ENCODE data around the gene ITPRIPL1. TPM values are rescaled to one million over a fixed set of nuclear protein-coding genes. Genes with fewer than 3 reads are reported as not detected.

Gene ITPRIPL1
- total RNA-seq, 3 donors from 2014 or later = 0.43 to 1.4 (median 1.3) TPM

- DNase-seq (no peak), ATAC-seq (no peak)
- H3K4me1 ChIP-seq (ENCODE audit: low read depth) = no peaks in the 10 kb centered on the region
- TF ChIP-seq CTCF (IDR thresholded peaks at IDR 0.05) = no peak
- no peaks in the 10 kb centered on the region for H3K9me3 ChIP-seq
- no peaks in the 10 kb centered on the region for H3K36me3 ChIP-seq (ENCODE audit: low read depth)
- H3K4me3 ChIP-seq = no peak overlapping the region
- intact Hi-C loops (cut with DNase I, micrococcal nuclease) = no loop called here
These were observed 15.6 kb downstream of the ITPRIPL1 start for GRCh38 chr2:96340493-96341414.

- Histone ChIP-seq H3K36me3 (ENCODE audit: low read depth) (no peaks in the 10 kb centered on the region), H3K9me3 (no peaks in the 10 kb centered on the region), H3K4me1 (ENCODE audit: low read depth) (no peaks in the 10 kb centered on the region), H3K4me3 (no peak overlapping the region)
- DNase-seq (no peak), ATAC-seq (no peak)
- no peak for TF ChIP-seq CTCF (IDR thresholded peaks at IDR 0.05)
- intact Hi-C loops (cut with DNase I, micrococcal nuclease) = no loop called here
These were observed 16.5 kb downstream of the ITPRIPL1 start for GRCh38 chr2:96341641-96342040.

GRCh38 chr2:96342085-96342484, 17.0 kb downstream of the ITPRIPL1 start:
- DNase-seq = no peak
- peak; percentile 57 for ATAC-seq
- Histone ChIP-seq H3K4me3 (no peak overlapping the region), H3K36me3 (ENCODE audit: low read depth) (no peaks in the 10 kb centered on the region), H3K4me1 (ENCODE audit: low read depth) (no peaks in the 10 kb centered on the region), H3K9me3 (no peaks in the 10 kb centered on the region)
- TF ChIP-seq CTCF (IDR thresholded peaks at IDR 0.05) = no peak
- intact Hi-C loops (cut with DNase I, micrococcal nuclease) = no loop called here

GRCh38 chr2:96344011-96344410, 18.9 kb downstream of the ITPRIPL1 start:
- intact Hi-C loops (cut with DNase I, micrococcal nuclease) = no loop called here
- Histone ChIP-seq H3K4me3 (no peak overlapping the region), H3K4me1 (ENCODE audit: low read depth) (no peaks in the 10 kb centered on the region), H3K36me3 (ENCODE audit: low read depth) (no peaks in the 10 kb centered on the region), H3K9me3 (no peaks in the 10 kb centered on the region)
- DNase-seq = peak in 1 of 3 donors; percentile 42
- peak; percentile 86 for ATAC-seq
- TF ChIP-seq CTCF (IDR thresholded peaks at IDR 0.05) = no peak

GRCh38 chr2:96345438-96345837, 20.3 kb downstream of the ITPRIPL1 start:
- ATAC-seq (peak; percentile 50), DNase-seq (no peak)
- intact Hi-C loops (cut with DNase I, micrococcal nuclease) = no loop called here
- no peak for TF ChIP-seq CTCF (IDR thresholded peaks at IDR 0.05)
- H3K9me3 ChIP-seq = no peaks in the 10 kb centered on the region
- H3K4me3 ChIP-seq = no peak overlapping the region
- no peaks in the 10 kb centered on the region for H3K4me1 ChIP-seq (ENCODE audit: low read depth)
- no peaks in the 10 kb centered on the region for H3K36me3 ChIP-seq (ENCODE audit: low read depth)

All from mucosa of descending colon (tissue), 3 donors.